ENCODE data around the gene HNRNPR. TPM values are rescaled to one million over a fixed set of nuclear protein-coding genes. Genes with fewer than 3 reads are reported as not detected.
A peak's percentile ranks its signal among the peaks of the same experiment; 100 is the strongest.
"Not testable (repeated sequence)": the region's sequence is repeated elsewhere in the genome, so short reads cannot be mapped to it uniquely, and the experiment has no call there.

The HNRNPR gene
- 100 to 1,000 TPM; 187 to 238 (median 208) TPM for polyA plus RNA-seq (ENCODE audit: low read depth in 6 of 6)

- H3K27ac Mint-ChIP-seq, result peak within 1 kb of the TSS; percentile 88 to 99 (median 95)
- peaks cover 31 to 44% (median 44%) of the 10 kb centered on the region in 3 donors for H3K4me1 Mint-ChIP-seq
- H3K9me3 Mint-ChIP-seq, result no peaks in the 10 kb centered on the region
- H3K4me3 Mint-ChIP-seq, result peak within 1 kb of the TSS; percentile 89 to 100 (median 95)
- peak; percentile 95 to 97 for ATAC-seq (ENCODE audit: low read depth in 2 of 2)
- DNase-seq, result peak; percentile 97
- no peaks in the 10 kb centered on the region for H3K36me3 Mint-ChIP-seq
- H3K27me3 Mint-ChIP-seq, result no peaks in the 10 kb centered on the region
These were observed at the start of gene HNRNPR for GRCh38 chr1:23344111-23344986. HNRNPR (minus strand) TSS chr1:23344284; CDS start chr1:23341008, 3,276 bp downstream.

GRCh38 chr1:23393706-23394105 lies 49.6 kb upstream of the HNRNPR start:
- Mint-ChIP-seq H3K4me1 (no peaks in the 10 kb centered on the region), H3K4me3 (no peak overlapping the region), H3K9me3 (no peaks in the 10 kb centered on the region), H3K27me3 (peaks cover 0 to 22% (median 18%) of the 10 kb centered on the region in 3 donors), H3K36me3 (no peaks in the 10 kb centered on the region), H3K27ac (peak overlapping the region in 1 of 6 donors; percentile 10)
- ATAC-seq (ENCODE audit: low read depth in 2 of 2), result no peak
- DNase-seq, result no peak

GRCh38 chr1:23392125-23392855 lies 48.2 kb upstream of the HNRNPR start:
- DNase-seq (no peak), ATAC-seq (ENCODE audit: low read depth in 2 of 2) (no peak)
- no peaks in the 10 kb centered on the region for H3K36me3 Mint-ChIP-seq
- H3K9me3 Mint-ChIP-seq, result no peaks in the 10 kb centered on the region
- H3K27me3 Mint-ChIP-seq, result peaks cover 5 to 22% (median 10%) of the 10 kb centered on the region in 3 donors
- H3K27ac Mint-ChIP-seq, result no peak overlapping the region
- H3K4me1 Mint-ChIP-seq, result no peaks in the 10 kb centered on the region
- no peak overlapping the region for H3K4me3 Mint-ChIP-seq

- peaks cover 7 to 18% (median 10%) of the 10 kb centered on the region in 3 donors for H3K27me3 Mint-ChIP-seq
- H3K4me1 Mint-ChIP-seq, result no peaks in the 10 kb centered on the region
- ATAC-seq (ENCODE audit: low read depth in 2 of 2), result no peak
- no peak for DNase-seq
- H3K36me3 Mint-ChIP-seq, result no peaks in the 10 kb centered on the region
- H3K9me3 Mint-ChIP-seq, result no peaks in the 10 kb centered on the region
- no peak overlapping the region for H3K4me3 Mint-ChIP-seq
- no peak overlapping the region for H3K27ac Mint-ChIP-seq
These were observed 45.8 kb upstream of the HNRNPR start for GRCh38 chr1:23389837-23390321.

GRCh38 chr1:23387494-23387893 lies 43.4 kb upstream of the HNRNPR start:
- no peak overlapping the region for H3K4me3 Mint-ChIP-seq
- H3K36me3 Mint-ChIP-seq, result no peaks in the 10 kb centered on the region
- H3K9me3 Mint-ChIP-seq, result no peaks in the 10 kb centered on the region
- H3K27me3 Mint-ChIP-seq, result peaks cover 0 to 10% (median 8%) of the 10 kb centered on the region in 3 donors
- DNase-seq (no peak), ATAC-seq (ENCODE audit: low read depth in 2 of 2) (no peak)
- no peaks in the 10 kb centered on the region for H3K4me1 Mint-ChIP-seq
- no peak overlapping the region for H3K27ac Mint-ChIP-seq

- peaks cover 4 to 6% (median 4%) of the 10 kb centered on the region in 3 donors for H3K4me1 Mint-ChIP-seq
- DNase-seq (no peak), ATAC-seq (ENCODE audit: low read depth in 2 of 2) (no peak)
- H3K27ac Mint-ChIP-seq, result no peak overlapping the region
- no peak overlapping the region for H3K4me3 Mint-ChIP-seq
- H3K27me3 Mint-ChIP-seq, result peaks cover 0 to 10% (median 4%) of the 10 kb centered on the region in 3 donors
- H3K36me3 Mint-ChIP-seq, result no peaks in the 10 kb centered on the region
- H3K9me3 Mint-ChIP-seq, result no peaks in the 10 kb centered on the region
These were observed 41.1 kb upstream of the HNRNPR start for GRCh38 chr1:23385119-23385621.

- Mint-ChIP-seq H3K36me3 (no peaks in the 10 kb centered on the region), H3K27me3 (peaks cover 0 to 10% (median 0%) of the 10 kb centered on the region in 3 donors), H3K27ac (no peak overlapping the region), H3K4me3 (no peak overlapping the region), H3K9me3 (no peaks in the 10 kb centered on the region), H3K4me1 (peaks cover 4 to 6% (median 4%) of the 10 kb centered on the region in 3 donors)
- no peak for DNase-seq
- ATAC-seq (ENCODE audit: low read depth in 2 of 2), result no peak
These were observed 40.4 kb upstream of the HNRNPR start for GRCh38 chr1:23384312-23385058.

GRCh38 chr1:23383577-23384311 lies 39.7 kb upstream of the HNRNPR start:
- Mint-ChIP-seq H3K9me3 (no peaks in the 10 kb centered on the region), H3K36me3 (no peaks in the 10 kb centered on the region), H3K4me3 (no peak overlapping the region), H3K4me1 (peaks cover 4 to 6% (median 4%) of the 10 kb centered on the region in 3 donors), H3K27ac (no peak overlapping the region), H3K27me3 (peaks cover 0 to 10% (median 0%) of the 10 kb centered on the region in 3 donors)
- ATAC-seq (ENCODE audit: low read depth in 2 of 2) (no peak), DNase-seq (no peak)

GRCh38 chr1:23381233-23381885 lies 37.3 kb upstream of the HNRNPR start:
- H3K4me1 Mint-ChIP-seq, result peaks cover 4 to 6% (median 4%) of the 10 kb centered on the region in 3 donors
- no peaks in the 10 kb centered on the region for H3K27me3 Mint-ChIP-seq
- H3K36me3 Mint-ChIP-seq, result no peaks in the 10 kb centered on the region
- peak overlapping the region in 1 of 8 donors; percentile 1 for H3K4me3 Mint-ChIP-seq
- H3K9me3 Mint-ChIP-seq, result no peaks in the 10 kb centered on the region
- peak overlapping the region in 1 of 6 donors; percentile 81 for H3K27ac Mint-ChIP-seq
- ATAC-seq (ENCODE audit: low read depth in 2 of 2), result no peak
- no peak for DNase-seq

GRCh38 chr1:23380719-23381118 lies 36.6 kb upstream of the HNRNPR start:
- H3K36me3 Mint-ChIP-seq, result no peaks in the 10 kb centered on the region
- H3K4me3 Mint-ChIP-seq, result no peak overlapping the region
- H3K27me3 Mint-ChIP-seq, result no peaks in the 10 kb centered on the region
- ATAC-seq (ENCODE audit: low read depth in 2 of 2) (no peak), DNase-seq (no peak)
- H3K27ac Mint-ChIP-seq, result peak overlapping the region in 1 of 6 donors; percentile 33
- H3K9me3 Mint-ChIP-seq, result no peaks in the 10 kb centered on the region
- peaks cover 4 to 6% (median 4%) of the 10 kb centered on the region in 3 donors for H3K4me1 Mint-ChIP-seq

- not testable (repeated sequence) for H3K27me3 Mint-ChIP-seq; H3K36me3 Mint-ChIP-seq; H3K4me3 Mint-ChIP-seq; H3K4me1 Mint-ChIP-seq; DNase-seq; H3K9me3 Mint-ChIP-seq; ATAC-seq (ENCODE audit: low read depth in 2 of 2)
- H3K27ac Mint-ChIP-seq, result peak overlapping the region in 1 of 6 donors; percentile 33
These were observed 36.2 kb upstream of the HNRNPR start for GRCh38 chr1:23380236-23380635.

Data from naive B cell (primary cell).